HepG2 (cell line): ENCODE results near the gene ADIPOR2. TPM values are rescaled to one million over a fixed set of nuclear protein-coding genes. Genes with fewer than 3 reads are reported as not detected.

Experiments used
- HNRNPUL1 ChIP-seq: fragments of 200-400 bp; formaldehyde crosslinking; IDR thresholded peaks from 2 replicates; pipeline ENCODE4 v1.6.1; 2017; ENCODE audit warnings: low read depth, mild to moderate bottlenecking, low read length, moderate library complexity
- IRX3 ChIP-seq: sonication (generic); formaldehyde crosslinking; IDR thresholded peaks from 2 replicates; pipeline ENCODE4 v1.8.1; 2023; ENCODE audit warnings: mild to moderate bottlenecking, low read depth, missing genetic modification reagents, borderline replicate concordance
- MTF1 ChIP-seq: sonication (generic); formaldehyde crosslinking; IDR thresholded peaks from 2 replicates; pipeline ENCODE4 v1.5.0; 2020; ENCODE audit warnings: missing genetic modification reagents
- POLR2A ChIP-seq, 2 experiments: IDR thresholded peaks; 2 replicates each; pipeline ENCODE4 v1.6.1; 2011; ENCODE audit warnings: low read depth in 2 of 2, low read length in 2 of 2, mild to moderate bottlenecking in 1 of 2, moderate library complexity in 1 of 2; ENCODE audit not compliant: insufficient read depth in 1 of 2
- SMC3 ChIP-seq: IDR thresholded peaks from 2 replicates; pipeline ENCODE4 v1.6.1; 2011; ENCODE audit warnings: low read length, improper control_type of control experiment
- SMYD3 ChIP-seq: sonication (generic); formaldehyde crosslinking; IDR thresholded peaks from 2 replicates; pipeline ENCODE4 v1.8.1; 2023; ENCODE audit warnings: mild to moderate bottlenecking, missing genetic modification reagents
- SRF ChIP-seq: IDR thresholded peaks from 2 replicates; pipeline ENCODE4 v1.6.1; 2011; ENCODE audit warnings: mild to moderate bottlenecking, low read depth, low read length, moderate library complexity
- ZFP36L1 ChIP-seq: sonication (generic); formaldehyde crosslinking; IDR thresholded peaks from 2 replicates; pipeline ENCODE4 v1.8.0; 2022; ENCODE audit warnings: mild to moderate bottlenecking, missing genetic modification reagents, moderate library complexity
- ZFP90 ChIP-seq: sonication (generic); formaldehyde crosslinking; IDR thresholded peaks from 2 replicates; pipeline ENCODE4 v1.8.0; 2022; ENCODE audit warnings: missing genetic modification reagents, mild to moderate bottlenecking, inconsistent platforms, borderline replicate concordance
- ZMAT3 ChIP-seq: sonication (generic); formaldehyde crosslinking; conservative IDR thresholded peaks from 2 replicates; pipeline ENCODE4 v1.7.0; 2021; ENCODE audit warnings: missing genetic modification reagents
- ZNF20 ChIP-seq: sonication (generic); formaldehyde crosslinking; IDR thresholded peaks from 2 replicates; pipeline ENCODE4 v1.4.0; 2020; ENCODE audit warnings: mild to moderate bottlenecking, moderate library complexity, missing genetic modification reagents
- ZNF232 ChIP-seq: sonication (generic); formaldehyde crosslinking; IDR thresholded peaks from 2 replicates; pipeline ENCODE4 v1.4.0; 2020; ENCODE audit warnings: missing genetic modification reagents, borderline replicate concordance
- ZNF318 ChIP-seq: sonication (generic); formaldehyde crosslinking; IDR thresholded peaks from 2 replicates; pipeline ENCODE4 v1.4.0; 2020; ENCODE audit warnings: mild to moderate bottlenecking, missing genetic modification reagents
- ZNF781 ChIP-seq: sonication (generic); formaldehyde crosslinking; IDR thresholded peaks from 2 replicates; pipeline ENCODE4 v1.5.1; 2020; ENCODE audit warnings: borderline replicate concordance, mild to moderate bottlenecking, missing genetic modification reagents; ENCODE audit errors: not compliant biosample characterization
- polyA plus RNA-seq, 8 experiments: library from polyadenylated mRNA; depleted of rRNA in 3 of 8; stranded (reverse) in 7 of 8; unstranded in 1 of 8; fragments of >200 nt; fragmentation: Illumina TruSeq in 4 of 8; extraction: Trizol in 4 of 8; gene quantifications; 2 replicates each; pipeline versions ENCODE4 v1.2.1 to v1.2.3, GENCODE V29; 2011 to 2016; ENCODE audit warnings: low read depth in 4 of 8, missing spikeins in 1 of 8, mixed read lengths in 1 of 8; ENCODE audit not compliant: insufficient read depth in 1 of 8
- total RNA-seq, 5 experiments: library from RNA; depleted of rRNA; stranded (reverse); fragments of >200 nt; fragmentation: Illumina TruSeq; extraction: Trizol; gene quantifications; 2 replicates each; pipeline ENCODE4 v1.2.3, GENCODE V29; 2016; ENCODE audit warnings: low read depth in 1 of 5
- TF ChIP-seq, protein P1 (sequence below), 2 experiments: sonication (generic) in 1 of 2; formaldehyde crosslinking in 1 of 2; IDR thresholded peaks; 2 replicates each; pipeline versions ENCODE4 v1.6.1 to v1.9.0; 2014 to 2022; ENCODE audit warnings: antibody characterized with exemption in 1 of 2, borderline replicate concordance in 1 of 2, inconsistent platforms in 1 of 2, low read depth in 1 of 2, missing genetic modification reagents in 1 of 2

The ADIPOR2 gene
- total and polyA plus RNA-seq, 2 of the 13 experiments (the other 11 are each of a cell fraction or from before 2014, with no cell fraction given) = 35.2 to 52.2 TPM

- TF ChIP-seq SMYD3 (CRISPR knock-in tag) (no peak), ZNF20 (no peak), POLR2A (IDR thresholded peaks at IDR 0.05; ENCODE audit: insufficient read depth in 1 of 2, low read depth in 2 of 2, low read length in 2 of 2) (no peak), ZMAT3 (CRISPR knock-in tag) (no peak), MTF1 (CRISPR knock-in tag) (no peak), SRF (no peak), HNRNPUL1 (no peak), ZFP90 (no peak), ZNF781 (no peak), IRX3 (CRISPR knock-in tag) (no peak), SMC3 (no peak), ZFP36L1 (CRISPR knock-in tag) (no peak), ZNF318 (CRISPR knock-in tag) (no peak), ZNF232 (CRISPR knock-in tag) (no peak)
- TF ChIP-seq, protein P1, sequence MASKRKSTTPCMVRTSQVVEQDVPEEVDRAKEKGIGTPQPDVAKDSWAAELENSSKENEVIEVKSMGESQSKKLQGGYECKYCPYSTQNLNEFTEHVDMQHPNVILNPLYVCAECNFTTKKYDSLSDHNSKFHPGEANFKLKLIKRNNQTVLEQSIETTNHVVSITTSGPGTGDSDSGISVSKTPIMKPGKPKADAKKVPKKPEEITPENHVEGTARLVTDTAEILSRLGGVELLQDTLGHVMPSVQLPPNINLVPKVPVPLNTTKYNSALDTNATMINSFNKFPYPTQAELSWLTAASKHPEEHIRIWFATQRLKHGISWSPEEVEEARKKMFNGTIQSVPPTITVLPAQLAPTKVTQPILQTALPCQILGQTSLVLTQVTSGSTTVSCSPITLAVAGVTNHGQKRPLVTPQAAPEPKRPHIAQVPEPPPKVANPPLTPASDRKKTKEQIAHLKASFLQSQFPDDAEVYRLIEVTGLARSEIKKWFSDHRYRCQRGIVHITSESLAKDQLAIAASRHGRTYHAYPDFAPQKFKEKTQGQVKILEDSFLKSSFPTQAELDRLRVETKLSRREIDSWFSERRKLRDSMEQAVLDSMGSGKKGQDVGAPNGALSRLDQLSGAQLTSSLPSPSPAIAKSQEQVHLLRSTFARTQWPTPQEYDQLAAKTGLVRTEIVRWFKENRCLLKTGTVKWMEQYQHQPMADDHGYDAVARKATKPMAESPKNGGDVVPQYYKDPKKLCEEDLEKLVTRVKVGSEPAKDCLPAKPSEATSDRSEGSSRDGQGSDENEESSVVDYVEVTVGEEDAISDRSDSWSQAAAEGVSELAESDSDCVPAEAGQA (IDR thresholded peaks at IDR 0.05; ENCODE audit: low read depth) = no peak
- TF ChIP-seq, protein P1 (CRISPR knock-in tag; IDR thresholded peaks at IDR 0.05; ENCODE audit: borderline replicate concordance) = no peak
Observed at GRCh38 chr12:1815814-1816729, 125.2 kb downstream of the ADIPOR2 start (continued).
